Muscle layer of duodenum (tissue), 2 donors: ENCODE results near the gene LRRC8E.

Experiments
- H3K27ac ChIP-seq: one replicate; pipeline ENCODE4 v1.7.0; 2013; ENCODE audit warnings: mild to moderate bottlenecking, low read length
- H3K27me3 ChIP-seq: one replicate; pipeline ENCODE4 v1.7.0; 2013; ENCODE audit warnings: low read depth, mild to moderate bottlenecking, control low read depth, low read length
- H3K36me3 ChIP-seq, 2 donors: one replicate each; pipeline ENCODE4 v1.7.0; 2013; ENCODE audit warnings: low read length in 2 of 2, control low read depth in 1 of 2, mild to moderate bottlenecking in 1 of 2; ENCODE audit not compliant: insufficient read depth in 2 of 2, control insufficient read depth in 1 of 2
- H3K4me1 ChIP-seq, 2 donors: one replicate each; pipeline ENCODE4 v1.7.0; 2013; ENCODE audit warnings: low read length in 2 of 2, mild to moderate bottlenecking in 2 of 2, control low read depth in 1 of 2, moderate library complexity in 1 of 2; ENCODE audit not compliant: insufficient read depth in 2 of 2, control insufficient read depth in 1 of 2
- H3K4me3 ChIP-seq, 2 donors: one replicate each; pipeline ENCODE4 v1.7.0; 2013; ENCODE audit warnings: low read length in 2 of 2, low read depth in 1 of 2, mild to moderate bottlenecking in 1 of 2
- H3K9me3 ChIP-seq, 2 donors: one replicate each; pipeline ENCODE4 v1.7.0; 2013; ENCODE audit warnings: low read length in 2 of 2, control low read depth in 1 of 2, mild to moderate bottlenecking in 1 of 2; ENCODE audit not compliant: control insufficient read depth in 1 of 2
- donor health status: healthy.

The LRRC8E gene

GRCh38 chr19:7907122-7907521 lies 18.8 kb downstream of the LRRC8E start:
- Histone ChIP-seq H3K27ac (no peak overlapping the region), H3K9me3 (no peaks in the 10 kb centered on the region), H3K4me1 (peaks cover 8 to 38% of the 10 kb centered on the region in 2 donors), H3K27me3 (no peaks in the 10 kb centered on the region), H3K36me3 (peaks cover 2 to 40% of the 10 kb centered on the region in 2 donors), H3K4me3 (no peak overlapping the region)

- H3K4me1 ChIP-seq = peaks cover 8 to 37% of the 10 kb centered on the region in 2 donors
- H3K36me3 ChIP-seq = peaks cover 3 to 42% of the 10 kb centered on the region in 2 donors
- H3K4me3 ChIP-seq = no peak overlapping the region
- H3K27me3 ChIP-seq = no peaks in the 10 kb centered on the region
- H3K9me3 ChIP-seq = no peaks in the 10 kb centered on the region
- H3K27ac ChIP-seq = no peak overlapping the region
Observed at GRCh38 chr19:7907544-7907943, 19.2 kb downstream of the LRRC8E start.

DNA sequence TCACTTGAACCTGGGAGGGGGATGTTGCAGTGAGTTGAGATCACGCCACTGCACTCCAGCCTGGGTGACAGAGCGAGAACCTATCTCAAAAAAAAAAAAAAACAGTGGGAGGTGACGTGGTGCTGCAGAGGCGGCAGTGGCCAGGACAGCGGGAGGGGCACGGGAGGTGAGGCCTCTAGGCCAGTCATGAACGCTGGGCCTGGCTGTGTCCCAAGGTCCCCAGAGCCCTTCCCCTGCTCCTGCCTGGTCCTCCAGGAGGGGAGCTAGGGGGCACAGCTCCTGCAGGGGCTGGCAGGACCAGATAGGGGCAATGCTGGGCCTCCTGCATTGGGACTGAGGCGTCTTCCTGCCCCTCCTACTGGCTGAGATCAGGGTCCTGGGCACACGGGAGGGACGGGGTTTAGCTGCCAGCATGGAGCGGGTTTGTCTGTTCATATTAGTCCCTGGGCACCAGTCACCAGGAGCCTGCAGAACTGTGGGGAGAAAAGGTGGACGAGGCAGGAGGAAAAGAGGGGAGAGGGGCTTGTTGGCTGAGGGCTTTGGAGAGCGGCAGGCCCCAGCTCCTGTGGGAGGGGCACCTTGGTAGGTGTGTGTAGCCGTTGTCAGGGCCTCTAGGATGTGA lies 19.9 kb downstream of the LRRC8E start:
- peaks cover 8 to 31% of the 10 kb centered on the region in 2 donors for H3K4me1 ChIP-seq
- no peaks in the 10 kb centered on the region for H3K9me3 ChIP-seq
- no peak overlapping the region for H3K4me3 ChIP-seq
- peaks cover 3 to 48% of the 10 kb centered on the region in 2 donors for H3K36me3 ChIP-seq
- no peaks in the 10 kb centered on the region for H3K27me3 ChIP-seq
- no peak overlapping the region for H3K27ac ChIP-seq

- no peaks in the 10 kb centered on the region for H3K9me3 ChIP-seq
- no peaks in the 10 kb centered on the region for H3K27me3 ChIP-seq
- peaks cover 3 to 48% of the 10 kb centered on the region in 2 donors for H3K36me3 ChIP-seq
- H3K4me3 ChIP-seq = no peak overlapping the region
- H3K27ac ChIP-seq = no peak overlapping the region
- peaks cover 8 to 30% of the 10 kb centered on the region in 2 donors for H3K4me1 ChIP-seq
Observed at GRCh38 chr19:7908742-7909461, 20.6 kb downstream of the LRRC8E start.

GRCh38 chr19:7909471-7910067 lies 21.3 kb downstream of the LRRC8E start:
- Histone ChIP-seq H3K36me3 (peaks cover 3 to 48% of the 10 kb centered on the region in 2 donors), H3K27ac (no peak overlapping the region), H3K4me3 (no peak overlapping the region), H3K4me1 (peaks cover 7 to 25% of the 10 kb centered on the region in 2 donors), H3K27me3 (no peaks in the 10 kb centered on the region), H3K9me3 (no peaks in the 10 kb centered on the region)

DNA sequence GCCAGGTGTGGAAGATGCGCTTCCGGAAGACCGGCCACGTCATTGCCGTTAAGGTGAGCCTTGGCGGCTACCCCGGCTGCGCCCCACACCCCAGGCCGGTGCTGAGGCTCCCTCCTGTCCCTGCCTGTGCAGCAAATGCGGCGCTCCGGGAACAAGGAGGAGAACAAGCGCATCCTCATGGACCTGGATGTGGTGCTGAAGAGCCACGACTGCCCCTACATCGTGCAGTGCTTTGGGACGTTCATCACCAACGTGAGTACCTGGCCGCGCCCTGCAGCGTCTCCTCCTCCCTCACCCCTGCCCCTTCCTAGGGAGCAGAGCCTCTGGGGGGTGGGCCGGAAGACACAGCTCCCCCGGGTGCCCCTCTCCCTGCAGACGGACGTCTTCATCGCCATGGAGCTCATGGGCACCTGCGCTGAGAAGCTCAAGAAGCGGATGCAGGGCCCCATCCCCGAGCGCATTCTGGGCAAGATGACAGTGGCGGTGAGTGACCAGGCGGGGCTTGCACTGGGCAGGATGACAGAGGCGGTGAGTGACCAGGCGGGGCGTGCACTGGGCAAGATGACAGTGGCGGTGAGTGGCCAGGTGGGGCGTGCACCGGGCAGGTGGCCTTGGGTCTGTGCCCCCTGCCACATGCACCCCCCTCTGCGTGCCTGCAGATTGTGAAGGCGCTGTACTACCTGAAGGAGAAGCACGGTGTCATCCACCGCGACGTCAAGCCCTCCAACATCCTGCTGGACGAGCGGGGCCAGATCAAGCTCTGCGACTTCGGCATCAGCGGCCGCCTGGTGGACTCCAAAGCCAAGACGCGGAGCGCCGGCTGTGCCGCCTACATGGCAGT lies 22.2 kb downstream of the LRRC8E start:
- H3K36me3 ChIP-seq = peaks cover 3 to 48% of the 10 kb centered on the region in 2 donors

GRCh38 chr19:7911508-7912143 lies 23.3 kb downstream of the LRRC8E start:
- Histone ChIP-seq H3K4me1 (peaks cover 0 to 19% of the 10 kb centered on the region in 2 donors), H3K27me3 (peaks cover 10% of the 10 kb centered on the region), H3K36me3 (peaks cover 3 to 42% of the 10 kb centered on the region in 2 donors), H3K27ac (no peak overlapping the region), H3K9me3 (no peaks in the 10 kb centered on the region), H3K4me3 (no peak overlapping the region)

More for the DNA sequence above, 22.2 kb downstream of the LRRC8E start:
- no peak overlapping the region for H3K27ac ChIP-seq
- H3K4me1 ChIP-seq = peaks cover 0 to 15% of the 10 kb centered on the region in 2 donors
- H3K9me3 ChIP-seq = no peaks in the 10 kb centered on the region
- peaks cover 5% of the 10 kb centered on the region for H3K27me3 ChIP-seq
- H3K4me3 ChIP-seq = no peak overlapping the region

GRCh38 chr19:7912144-7912696 lies 23.9 kb downstream of the LRRC8E start:
- H3K36me3 ChIP-seq = peaks cover 3 to 42% of the 10 kb centered on the region in 2 donors
- no peak overlapping the region for H3K4me3 ChIP-seq
- H3K27ac ChIP-seq = no peak overlapping the region
- H3K4me1 ChIP-seq = peaks cover 0 to 21% of the 10 kb centered on the region in 2 donors
- H3K27me3 ChIP-seq = peaks cover 15% of the 10 kb centered on the region
- H3K9me3 ChIP-seq = no peaks in the 10 kb centered on the region

DNA sequence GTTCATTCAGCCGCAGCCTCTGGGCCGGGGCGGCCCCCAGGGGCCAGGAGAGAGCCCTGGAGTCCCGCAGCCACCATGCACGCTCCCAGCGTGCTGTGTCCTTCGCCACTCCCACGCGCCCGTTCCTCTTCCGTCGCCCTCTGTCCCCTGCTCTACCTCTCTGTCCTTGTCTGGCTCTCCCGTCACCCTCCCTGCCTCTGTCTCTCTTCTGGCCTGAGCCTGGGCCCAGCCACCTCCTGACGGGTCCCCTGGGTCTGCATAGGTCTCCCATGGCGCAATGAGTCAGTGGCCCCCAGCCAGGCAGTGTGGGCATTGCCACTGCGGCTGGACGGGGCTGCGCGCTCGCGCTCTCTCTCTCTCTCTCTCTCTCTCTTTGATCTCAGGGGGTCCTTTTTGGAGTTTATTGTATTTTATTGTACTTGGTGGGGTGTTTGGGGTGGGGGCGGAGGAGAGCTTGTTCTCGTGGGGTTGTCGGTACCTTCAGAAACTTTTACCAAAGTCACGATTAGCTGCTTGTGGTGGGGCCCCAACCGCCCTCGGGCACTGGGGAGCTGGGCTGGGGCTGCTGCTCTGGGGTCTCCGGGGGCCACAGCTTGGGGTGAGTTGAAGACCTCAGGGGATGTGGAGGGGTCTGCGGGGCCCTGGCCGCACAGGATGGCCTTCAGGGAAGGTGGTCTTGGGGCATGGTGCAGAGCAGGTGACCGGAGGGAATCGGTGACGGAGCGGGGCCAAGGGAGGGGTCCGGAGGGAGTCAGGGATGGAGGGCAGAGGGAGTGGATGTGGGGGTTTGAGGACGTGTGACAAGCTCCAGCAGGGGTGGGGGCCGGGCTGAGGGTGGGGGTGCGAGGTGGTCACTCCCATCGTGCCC lies 24.6 kb downstream of the LRRC8E start:
- Histone ChIP-seq H3K4me1 (peaks cover 0 to 24% of the 10 kb centered on the region in 2 donors), H3K4me3 (no peak overlapping the region), H3K9me3 (no peaks in the 10 kb centered on the region), H3K27me3 (peaks cover 19% of the 10 kb centered on the region), H3K27ac (no peak overlapping the region), H3K36me3 (peaks cover 3 to 42% of the 10 kb centered on the region in 2 donors)

- Histone ChIP-seq H3K36me3 (peaks cover 3 to 42% of the 10 kb centered on the region in 2 donors), H3K27me3 (peaks cover 27% of the 10 kb centered on the region), H3K9me3 (no peaks in the 10 kb centered on the region), H3K4me1 (peaks cover 0 to 28% of the 10 kb centered on the region in 2 donors), H3K4me3 (no peak overlapping the region), H3K27ac (no peak overlapping the region)
Observed at GRCh38 chr19:7913652-7914051, 25.3 kb downstream of the LRRC8E start.
